ENCODE results near the gene RHOC. TPM values are rescaled to one million over a fixed set of nuclear protein-coding genes. Genes with fewer than 3 reads are reported as not detected.

The RHOC gene
- total RNA-seq, 5 donors from 2014 or later (not counting 1 experiment from before 2014, with no cell fraction given): 6.0 to 33.2 (median 12.1) TPM

- Mint-ChIP-seq H3K36me3 (peaks cover 24% of the 10 kb centered on the region), H3K9me3 (no peaks in the 10 kb centered on the region), H3K27ac (no peak overlapping the region), H3K4me1 (peaks cover 14 to 25% (median 22%) of the 10 kb centered on the region in 3 donors), H3K27me3 (no peaks in the 10 kb centered on the region), H3K4me3 (no peak overlapping the region)
- DNase-seq (no peak), ATAC-seq (replicated peaks in 1 of 4) (no peak)
- Histone ChIP-seq H3K4me3 (ENCODE audit: control insufficient read depth in 1 of 2, extremely low read depth in 1 of 2, low read length in 1 of 2) (no peak overlapping the region), H3K27ac (ENCODE audit: low read length) (no peak overlapping the region), H3K36me3 (ENCODE audit: control insufficient read depth in 2 of 2, extremely low read depth in 1 of 2, insufficient read depth in 1 of 2, low read length in 1 of 2) (peaks cover 0 to 24% of the 10 kb centered on the region in 2 donors), H3K27me3 (replicated peaks in 1 of 2; ENCODE audit: control insufficient read depth in 2 of 2, extremely low read depth in 1 of 2, insufficient read depth in 2 of 2, low read length in 1 of 2) (no peaks in the 10 kb centered on the region), H3K4me1 (ENCODE audit: control insufficient read depth in 1 of 2, extremely low read depth in 1 of 2, insufficient read depth in 2 of 2, low read length in 2 of 2) (no peaks in the 10 kb centered on the region), H3K9me3 (no peaks in the 10 kb centered on the region)
- ChIA-PET CTCF (no interaction called here), POLR2A (no interaction called here)
- 100% methylated on average over 1 of the region's 5 CpGs for WGBS (ENCODE audit: insufficient coverage)
Observed at GRCh38 chr1:112685913-112686312, 21.0 kb downstream of the RHOC start.

- no peak overlapping the region for H3K27ac ChIP-seq (ENCODE audit: low read length)
- no peaks in the 10 kb centered on the region for H3K27me3 ChIP-seq (replicated peaks in 1 of 2; ENCODE audit: control insufficient read depth in 2 of 2, extremely low read depth in 1 of 2, insufficient read depth in 2 of 2, low read length in 1 of 2)
- ATAC-seq (replicated peaks in 1 of 4): no peak
- H3K9me3 Mint-ChIP-seq: no peaks in the 10 kb centered on the region
- H3K36me3 ChIP-seq (ENCODE audit: control insufficient read depth in 2 of 2, extremely low read depth in 1 of 2, insufficient read depth in 1 of 2, low read length in 1 of 2): no peaks in the 10 kb centered on the region
- H3K36me3 Mint-ChIP-seq: peaks cover 19% of the 10 kb centered on the region
- CTCF ChIA-PET: interaction anchor here in 1 of 2 donors (0.6 kb wide), 1 partner anchor 141 kb away, joined by 3 read pairs; no protein-coding TSS in a partner anchor
- no peaks in the 10 kb centered on the region for H3K27me3 Mint-ChIP-seq
- no peak overlapping the region for H3K4me3 ChIP-seq (ENCODE audit: control insufficient read depth in 1 of 2, extremely low read depth in 1 of 2, low read length in 1 of 2)
- no peaks in the 10 kb centered on the region for H3K9me3 ChIP-seq
- peaks cover 6 to 18% of the 10 kb centered on the region in 2 experiments for H3K4me1 ChIP-seq (ENCODE audit: control insufficient read depth in 1 of 2, extremely low read depth in 1 of 2, insufficient read depth in 2 of 2, low read length in 2 of 2)
- 81% methylated on average over 2 of the region's 3 CpGs for WGBS (ENCODE audit: insufficient coverage)
- H3K4me1 Mint-ChIP-seq: peaks cover 46 to 54% (median 52%) of the 10 kb centered on the region in 3 donors
- DNase-seq: no peak
- peak overlapping the region in 1 of 2 donors; percentile 19 for H3K27ac Mint-ChIP-seq
- POLR2A ChIA-PET: no interaction called here
- H3K4me3 Mint-ChIP-seq: no peak overlapping the region
Observed at GRCh38 chr1:112678605-112679004, 28.3 kb downstream of the RHOC start.

- no peaks in the 10 kb centered on the region for H3K27me3 Mint-ChIP-seq
- Histone ChIP-seq H3K4me1 (ENCODE audit: control insufficient read depth in 1 of 2, extremely low read depth in 1 of 2, insufficient read depth in 2 of 2, low read length in 2 of 2) (peaks cover 6 to 18% of the 10 kb centered on the region in 2 experiments), H3K27me3 (replicated peaks in 1 of 2; ENCODE audit: control insufficient read depth in 2 of 2, extremely low read depth in 1 of 2, insufficient read depth in 2 of 2, low read length in 1 of 2) (no peaks in the 10 kb centered on the region), H3K36me3 (ENCODE audit: control insufficient read depth in 2 of 2, extremely low read depth in 1 of 2, insufficient read depth in 1 of 2, low read length in 1 of 2) (no peaks in the 10 kb centered on the region), H3K27ac (ENCODE audit: low read length) (no peak overlapping the region), H3K9me3 (no peaks in the 10 kb centered on the region), H3K4me3 (ENCODE audit: control insufficient read depth in 1 of 2, extremely low read depth in 1 of 2, low read length in 1 of 2) (no peak overlapping the region)
- WGBS (ENCODE audit: insufficient coverage): no CpG with 5 or more reads among the region's 4 CpGs
- no peak for DNase-seq
- H3K27ac Mint-ChIP-seq: peak overlapping the region; percentile 2 to 44
- H3K36me3 Mint-ChIP-seq: peaks cover 18% of the 10 kb centered on the region
- no peak overlapping the region for H3K4me3 Mint-ChIP-seq
- CTCF ChIA-PET: no interaction called here
- POLR2A ChIA-PET: no interaction called here
- H3K4me1 Mint-ChIP-seq: peaks cover 52 to 62% (median 58%) of the 10 kb centered on the region in 3 donors
- no peaks in the 10 kb centered on the region for H3K9me3 Mint-ChIP-seq
- no peak for ATAC-seq (replicated peaks in 1 of 4)
Observed at GRCh38 chr1:112677501-112677900, 29.4 kb downstream of the RHOC start.

GRCh38 chr1:112676543-112676942 is 30.4 kb downstream of the RHOC start:
- Mint-ChIP-seq H3K36me3 (peaks cover 18% of the 10 kb centered on the region), H3K27me3 (no peaks in the 10 kb centered on the region), H3K27ac (peak overlapping the region; percentile 33 to 39), H3K4me1 (peaks cover 47 to 62% (median 57%) of the 10 kb centered on the region in 3 donors), H3K4me3 (peak overlapping the region; percentile 35 to 96 (median 82)), H3K9me3 (no peaks in the 10 kb centered on the region)
- ChIA-PET POLR2A (no interaction called here), CTCF (interaction anchor here (0.7 to 1.2 kb wide), 2 partner anchors 16 to 56 kb away, joined by 3 read pairs; no protein-coding TSS in a partner anchor)
- 82% methylated on average over 3 of the region's 3 CpGs for WGBS (ENCODE audit: insufficient coverage)
- H3K27ac ChIP-seq (ENCODE audit: low read length): no peak overlapping the region
- no peak for DNase-seq
- H3K4me1 ChIP-seq (ENCODE audit: control insufficient read depth in 1 of 2, extremely low read depth in 1 of 2, insufficient read depth in 2 of 2, low read length in 2 of 2): peaks cover 6 to 18% of the 10 kb centered on the region in 2 experiments
- no peak overlapping the region for H3K4me3 ChIP-seq (ENCODE audit: control insufficient read depth in 1 of 2, extremely low read depth in 1 of 2, low read length in 1 of 2)
- no peaks in the 10 kb centered on the region for H3K9me3 ChIP-seq
- peaks cover 0 to 5% of the 10 kb centered on the region in 2 donors for H3K36me3 ChIP-seq (ENCODE audit: control insufficient read depth in 2 of 2, extremely low read depth in 1 of 2, insufficient read depth in 1 of 2, low read length in 1 of 2)
- no peak for ATAC-seq (replicated peaks in 1 of 4)
- no peaks in the 10 kb centered on the region for H3K27me3 ChIP-seq (replicated peaks in 1 of 2; ENCODE audit: control insufficient read depth in 2 of 2, extremely low read depth in 1 of 2, insufficient read depth in 2 of 2, low read length in 1 of 2)

GRCh38 chr1:112675728-112676381 is 31.1 kb downstream of the RHOC start:
- DNase-seq (no peak), ATAC-seq (replicated peaks in 1 of 4) (no peak)
- Histone ChIP-seq H3K4me3 (ENCODE audit: control insufficient read depth in 1 of 2, extremely low read depth in 1 of 2, low read length in 1 of 2) (peak overlapping the region; percentile 92 to 96), H3K27me3 (replicated peaks in 1 of 2; ENCODE audit: control insufficient read depth in 2 of 2, extremely low read depth in 1 of 2, insufficient read depth in 2 of 2, low read length in 1 of 2) (no peaks in the 10 kb centered on the region), H3K36me3 (ENCODE audit: control insufficient read depth in 2 of 2, extremely low read depth in 1 of 2, insufficient read depth in 1 of 2, low read length in 1 of 2) (peaks cover 0 to 8% of the 10 kb centered on the region in 2 donors), H3K27ac (ENCODE audit: low read length) (peak overlapping the region; percentile 48), H3K9me3 (no peaks in the 10 kb centered on the region), H3K4me1 (ENCODE audit: control insufficient read depth in 1 of 2, extremely low read depth in 1 of 2, insufficient read depth in 2 of 2, low read length in 2 of 2) (peaks cover 6 to 18% of the 10 kb centered on the region in 2 experiments)
- ChIA-PET CTCF (interaction anchor here (0.7 to 1.4 kb wide), 3 partner anchors 15 to 174 kb away, joined by 3 to 6 read pairs (median 3); no protein-coding TSS in a partner anchor), POLR2A (interaction anchor here (0.6 to 1.1 kb wide), 2 partner anchors 12 to 1113 kb away, joined by 3 read pairs; no protein-coding TSS in a partner anchor)
- Mint-ChIP-seq H3K4me3 (peak overlapping the region; percentile 82 to 96 (median 83)), H3K36me3 (peaks cover 22% of the 10 kb centered on the region), H3K27me3 (no peaks in the 10 kb centered on the region), H3K9me3 (no peaks in the 10 kb centered on the region), H3K4me1 (peaks cover 47 to 62% (median 57%) of the 10 kb centered on the region in 3 donors), H3K27ac (peak overlapping the region; percentile 63 to 87)
- WGBS (ENCODE audit: insufficient coverage): 71% methylated on average over 5 of the region's 7 CpGs

GRCh38 chr1:112674986-112675727 is 31.8 kb downstream of the RHOC start:
- peak overlapping the region; percentile 96 for H3K4me3 Mint-ChIP-seq
- H3K9me3 ChIP-seq: no peaks in the 10 kb centered on the region
- peak overlapping the region; percentile 92 to 95 for H3K27ac Mint-ChIP-seq
- H3K27ac ChIP-seq (ENCODE audit: low read length): peak overlapping the region; percentile 64
- peaks cover 0 to 14% of the 10 kb centered on the region in 2 donors for H3K36me3 ChIP-seq (ENCODE audit: control insufficient read depth in 2 of 2, extremely low read depth in 1 of 2, insufficient read depth in 1 of 2, low read length in 1 of 2)
- no peaks in the 10 kb centered on the region for H3K9me3 Mint-ChIP-seq
- POLR2A ChIA-PET: interaction anchor here (0.6 to 1.8 kb wide), 7 partner anchors 10 to 1113 kb away, joined by 3 to 7 read pairs (median 4); partner anchors contain the start of gene ST7L (in 1 of the 2)
- ATAC-seq (replicated peaks in 1 of 4) (peak; percentile 46 to 62 (median 52)), DNase-seq (peak in 25 of 35 experiments; percentile 3 to 51 (median 19))
- CTCF ChIA-PET: interaction anchor here (0.8 to 1.8 kb wide), 6 partner anchors 10 to 173 kb away, joined by 3 to 6 read pairs (median 4); partner anchors contain the start of gene PPM1J (in 2 of the 2)
- no peaks in the 10 kb centered on the region for H3K27me3 ChIP-seq (replicated peaks in 1 of 2; ENCODE audit: control insufficient read depth in 2 of 2, extremely low read depth in 1 of 2, insufficient read depth in 2 of 2, low read length in 1 of 2)
- H3K4me1 ChIP-seq (ENCODE audit: control insufficient read depth in 1 of 2, extremely low read depth in 1 of 2, insufficient read depth in 2 of 2, low read length in 2 of 2): peaks cover 6 to 18% of the 10 kb centered on the region in 2 experiments
- peaks cover 27% of the 10 kb centered on the region for H3K36me3 Mint-ChIP-seq
- peak overlapping the region; percentile 92 to 96 for H3K4me3 ChIP-seq (ENCODE audit: control insufficient read depth in 1 of 2, extremely low read depth in 1 of 2, low read length in 1 of 2)
- no peaks in the 10 kb centered on the region for H3K27me3 Mint-ChIP-seq
- 1% methylated on average over 67 of the region's 68 CpGs for WGBS (ENCODE audit: insufficient coverage)
- H3K4me1 Mint-ChIP-seq: peaks cover 47 to 62% (median 57%) of the 10 kb centered on the region in 3 donors

Data from T-cell (primary cell).